Fibroblast of lung (primary cell): Measurements from ENCODE around the gene INHBE.

Experiments
- EZH2 ChIP-seq: IDR thresholded peaks from 2 replicates; pipeline ENCODE4 v1.5.1; 2012; ENCODE audit warnings: low read length, control low read depth, mild to moderate bottlenecking; ENCODE audit errors: missing control alignments
- TF ChIP-seq, protein P1 (sequence below), 2 donors: IDR thresholded peaks in 1 of 2; conservative IDR thresholded peaks in 1 of 2; 1 replicate in 1 of 2; 2 replicates in 1 of 2; pipeline ENCODE4 v1.5.1; 2011 to 2012; ENCODE audit warnings: low read length in 2 of 2, control low read depth in 1 of 2, inconsistent platforms in 1 of 2, low read depth in 1 of 2, mild to moderate bottlenecking in 1 of 2

DNA sequence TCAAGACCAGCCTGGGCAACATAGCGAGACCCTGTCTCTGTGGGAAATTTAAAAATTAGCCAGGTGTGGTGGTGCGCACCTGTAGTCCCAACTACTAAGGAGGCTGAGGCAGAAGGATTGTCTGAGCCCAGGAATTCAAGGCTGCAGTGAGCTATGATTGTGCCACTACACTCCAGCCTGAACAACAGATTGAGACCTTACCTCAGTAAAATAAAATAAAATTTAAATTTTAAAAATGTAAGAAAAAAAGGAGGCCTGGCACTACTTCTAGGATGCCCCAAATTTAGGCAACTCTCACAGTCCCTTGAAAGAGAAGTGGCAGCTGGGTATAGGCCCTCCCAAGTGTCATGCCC lies 918 bp upstream of the INHBE start:
- TF ChIP-seq, protein P1, sequence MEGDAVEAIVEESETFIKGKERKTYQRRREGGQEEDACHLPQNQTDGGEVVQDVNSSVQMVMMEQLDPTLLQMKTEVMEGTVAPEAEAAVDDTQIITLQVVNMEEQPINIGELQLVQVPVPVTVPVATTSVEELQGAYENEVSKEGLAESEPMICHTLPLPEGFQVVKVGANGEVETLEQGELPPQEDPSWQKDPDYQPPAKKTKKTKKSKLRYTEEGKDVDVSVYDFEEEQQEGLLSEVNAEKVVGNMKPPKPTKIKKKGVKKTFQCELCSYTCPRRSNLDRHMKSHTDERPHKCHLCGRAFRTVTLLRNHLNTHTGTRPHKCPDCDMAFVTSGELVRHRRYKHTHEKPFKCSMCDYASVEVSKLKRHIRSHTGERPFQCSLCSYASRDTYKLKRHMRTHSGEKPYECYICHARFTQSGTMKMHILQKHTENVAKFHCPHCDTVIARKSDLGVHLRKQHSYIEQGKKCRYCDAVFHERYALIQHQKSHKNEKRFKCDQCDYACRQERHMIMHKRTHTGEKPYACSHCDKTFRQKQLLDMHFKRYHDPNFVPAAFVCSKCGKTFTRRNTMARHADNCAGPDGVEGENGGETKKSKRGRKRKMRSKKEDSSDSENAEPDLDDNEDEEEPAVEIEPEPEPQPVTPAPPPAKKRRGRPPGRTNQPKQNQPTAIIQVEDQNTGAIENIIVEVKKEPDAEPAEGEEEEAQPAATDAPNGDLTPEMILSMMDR (conservative IDR thresholded peaks at IDR 0.05 in 1 of 2, IDR thresholded peaks at IDR 0.05 in 1 of 2; ENCODE audit: low read depth in 1 of 2, low read length in 2 of 2), result no peak
- no peak for TF ChIP-seq EZH2
